Measurements from ENCODE around the gene C2orf81. TPM values are rescaled to one million over a fixed set of nuclear protein-coding genes. Genes with fewer than 3 reads are reported as not detected.
"Not testable (repeated sequence)": the region's sequence is repeated elsewhere in the genome, so short reads cannot be mapped to it uniquely, and the experiment has no call there.

C2orf81 gene
- total and polyA plus RNA-seq, 7 experiments from 2014 or later, result 4.3 to 10.5 (median 7.9) TPM

DNA sequence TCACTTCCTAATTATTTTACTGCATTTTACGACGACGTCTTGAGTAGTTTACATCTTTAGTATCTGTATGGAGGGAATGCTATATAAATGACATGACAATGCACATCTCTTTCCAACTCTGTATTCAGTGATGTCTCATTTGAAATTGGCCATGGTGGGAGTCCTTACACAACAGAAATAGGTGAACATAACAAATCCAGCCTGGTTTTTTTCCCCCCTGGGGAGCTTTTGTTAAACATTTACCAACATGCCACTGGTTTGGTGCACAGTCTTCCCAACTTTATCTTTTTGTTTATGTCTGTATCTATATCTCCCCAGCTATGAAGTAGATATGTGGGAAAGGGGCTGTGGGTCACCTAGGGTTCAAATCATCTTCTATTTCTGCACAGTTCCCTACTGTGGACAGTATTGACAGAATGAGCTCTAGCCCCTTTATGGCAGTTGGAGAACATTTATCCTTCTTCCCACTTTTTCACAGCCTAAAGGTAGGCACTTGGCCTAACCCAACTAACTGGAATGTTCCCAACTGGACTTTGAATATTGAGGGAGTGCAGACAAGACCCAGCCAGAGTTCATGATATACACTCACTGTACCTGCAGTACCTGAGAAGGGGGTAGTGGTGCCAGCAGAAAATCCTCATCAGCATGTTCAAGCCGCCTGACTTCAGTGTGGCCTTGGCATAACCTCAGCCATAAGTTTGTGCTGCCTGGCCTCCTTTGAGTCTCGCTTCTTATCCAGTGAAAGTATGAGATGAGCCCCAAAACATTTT, 26.0 kb upstream of the C2orf81 start:
- Mint-ChIP-seq H3K27ac (no peak overlapping the region), H3K4me1 (peaks cover under 1 to 3% (median 2%) of the 10 kb centered on the region in 7 donors), H3K36me3 (peaks cover 0 to under 1% (median 0%) of the 10 kb centered on the region in 5 donors), H3K9me3 (no peaks in the 10 kb centered on the region), H3K27me3 (peaks cover 1 to 32% (median 11%) of the 10 kb centered on the region in 5 donors), H3K4me3 (no peak overlapping the region)
- peaks cover 0 to under 1% of the 10 kb centered on the region in 2 donors for H3K27me3 ChIP-seq (ENCODE audit: control insufficient read depth in 2 of 2, insufficient read depth in 2 of 2, low read length in 2 of 2)
- CTCF ChIA-PET, result no interaction called here
- no peaks in the 10 kb centered on the region for H3K4me1 ChIP-seq (ENCODE audit: control insufficient read depth in 2 of 2, insufficient read depth in 2 of 2, low read length in 2 of 2)
- H3K9me3 ChIP-seq (ENCODE audit: control insufficient read depth in 2 of 3, low read length in 3 of 3), result no peaks in the 10 kb centered on the region
- H3K27ac ChIP-seq (ENCODE audit: low read depth, low read length), result no peak overlapping the region
- POLR2A ChIA-PET, result interaction anchor here (0.6 kb wide), 1 partner anchor 25 kb away, joined by 4 read pairs; no protein-coding TSS in a partner anchor
- ATAC-seq (no peak), DNase-seq (no peak)
- H3K4me3 ChIP-seq (ENCODE audit: low read length), result no peak overlapping the region
- no peaks in the 10 kb centered on the region for H3K36me3 ChIP-seq (ENCODE audit: control insufficient read depth in 2 of 3, insufficient read depth in 3 of 3, low read length in 3 of 3)
- intact Hi-C loops (cut with micrococcal nuclease), result no loop called here

DNA sequence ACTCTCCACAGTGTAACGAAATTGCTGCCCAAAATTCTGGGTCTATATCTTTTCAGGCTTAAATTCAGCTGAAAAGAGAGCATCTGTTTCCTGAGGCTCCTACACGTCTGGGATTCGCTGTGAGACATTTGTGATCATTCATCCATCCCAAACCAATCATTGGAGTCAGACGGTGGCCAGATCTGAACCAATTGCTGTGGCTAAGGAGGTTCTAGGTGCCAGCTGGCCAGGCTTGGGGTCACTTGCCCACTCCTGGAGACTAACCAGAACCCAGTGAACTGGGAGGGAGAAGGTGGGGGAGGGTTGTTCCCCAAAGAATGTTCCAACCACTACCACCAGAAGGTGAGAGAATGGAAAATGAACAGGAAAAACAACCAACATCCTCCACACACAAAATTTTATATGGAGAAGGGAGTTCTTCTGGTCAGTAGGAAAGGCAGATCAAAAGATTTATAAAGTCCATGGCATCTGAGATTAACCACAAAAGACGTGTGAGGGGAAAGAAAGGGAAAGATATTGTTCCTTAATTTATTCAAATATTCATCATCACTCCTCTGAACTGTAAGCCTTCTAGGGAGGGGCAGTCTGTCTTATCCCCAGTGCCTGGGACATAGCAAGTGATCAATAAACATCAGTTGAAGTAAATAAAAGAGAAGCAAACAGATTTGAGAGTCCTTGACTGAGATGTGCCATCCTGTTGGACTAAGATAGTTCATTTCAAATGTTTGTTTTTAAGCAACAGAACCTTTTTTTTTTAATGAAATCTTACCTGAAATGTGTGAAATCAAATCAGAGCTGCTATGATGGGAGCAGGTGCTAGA, 23.3 kb upstream of the C2orf81 start:
- Mint-ChIP-seq H3K27me3 (peaks cover 11 to 48% (median 23%) of the 10 kb centered on the region in 5 donors), H3K4me1 (peaks cover 0 to 13% (median 9%) of the 10 kb centered on the region in 7 donors), H3K4me3 (no peak overlapping the region), H3K27ac (no peak overlapping the region), H3K36me3 (peaks cover 0 to 3% (median 0%) of the 10 kb centered on the region in 5 donors), H3K9me3 (peaks cover 0 to 1% (median 0%) of the 10 kb centered on the region in 11 donors)
- Histone ChIP-seq H3K36me3 (ENCODE audit: control insufficient read depth in 2 of 3, insufficient read depth in 3 of 3, low read length in 3 of 3) (no peaks in the 10 kb centered on the region), H3K4me1 (ENCODE audit: control insufficient read depth in 2 of 2, insufficient read depth in 2 of 2, low read length in 2 of 2) (peaks cover 0 to 8% of the 10 kb centered on the region in 2 donors), H3K27me3 (ENCODE audit: control insufficient read depth in 2 of 2, insufficient read depth in 2 of 2, low read length in 2 of 2) (peaks cover 0 to 13% of the 10 kb centered on the region in 2 donors), H3K9me3 (ENCODE audit: control insufficient read depth in 2 of 3, low read length in 3 of 3) (no peaks in the 10 kb centered on the region), H3K4me3 (ENCODE audit: low read length) (no peak overlapping the region), H3K27ac (ENCODE audit: low read depth, low read length) (no peak overlapping the region)
- DNase-seq, result no peak
- intact Hi-C loops (cut with micrococcal nuclease), result no loop called here
- ChIA-PET CTCF (no interaction called here), POLR2A (no interaction called here)
- no peak for ATAC-seq

DNA sequence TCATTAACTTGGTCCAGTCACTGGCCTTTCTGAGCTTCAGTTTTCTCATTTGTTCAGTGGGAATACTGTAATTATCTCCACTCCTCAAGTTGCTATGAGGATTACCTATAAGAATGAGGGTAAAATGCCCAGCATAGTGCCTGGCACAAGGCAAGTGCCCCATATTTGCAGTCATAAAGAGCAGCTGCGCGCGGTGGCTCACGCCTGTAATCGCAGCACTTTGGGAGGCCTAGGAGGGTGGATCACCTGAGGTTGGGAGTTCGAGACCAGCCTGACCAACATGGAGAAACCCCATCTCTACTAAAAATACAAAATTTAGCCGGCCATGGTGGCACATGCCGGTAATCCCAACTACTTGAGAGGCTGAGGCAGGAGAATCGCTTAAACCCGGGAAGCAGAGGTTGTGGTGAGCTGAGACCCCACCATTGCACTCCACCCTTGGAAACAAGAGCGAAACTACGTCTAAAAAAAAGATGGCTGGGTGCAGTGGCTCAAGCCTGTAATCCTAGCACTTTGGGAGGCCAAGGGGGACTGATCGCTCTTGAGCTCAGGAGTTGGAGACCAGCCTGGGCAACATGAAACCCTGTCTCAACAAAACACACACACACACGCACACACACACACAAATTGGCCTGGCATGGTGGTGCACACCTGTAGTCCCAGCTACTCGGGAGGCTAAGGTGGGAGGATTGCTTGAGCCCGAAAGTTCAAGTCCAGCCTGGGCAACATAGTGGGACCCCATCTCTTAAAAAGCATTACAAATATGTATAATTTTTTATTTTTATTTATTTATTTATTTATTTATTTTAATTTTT, 21.3 kb upstream of the C2orf81 start:
- H3K36me3 Mint-ChIP-seq; H3K9me3 Mint-ChIP-seq; H3K27ac ChIP-seq (ENCODE audit: low read depth, low read length); H3K4me1 ChIP-seq (ENCODE audit: control insufficient read depth in 2 of 2, insufficient read depth in 2 of 2, low read length in 2 of 2); H3K4me3 ChIP-seq (ENCODE audit: low read length); DNase-seq; H3K9me3 ChIP-seq (ENCODE audit: control insufficient read depth in 2 of 3, low read length in 3 of 3); POLR2A ChIA-PET; H3K36me3 ChIP-seq (ENCODE audit: control insufficient read depth in 2 of 3, insufficient read depth in 3 of 3, low read length in 3 of 3); ATAC-seq: not testable (repeated sequence)
- Mint-ChIP-seq H3K27ac (peak overlapping the region in 2 of 9 donors; percentile 51 to 72), H3K4me1 (peaks cover 0 to 20% (median 12%) of the 10 kb centered on the region in 7 donors), H3K27me3 (peaks cover 19 to 62% (median 30%) of the 10 kb centered on the region in 5 donors), H3K4me3 (peak overlapping the region; percentile 59 to 86 (median 78))
- intact Hi-C loops (cut with micrococcal nuclease), result loop anchor here in 1 of 2 donors (1.0 kb wide), 1 partner anchor 10 kb away; no protein-coding TSS in a partner anchor
- peaks cover 0 to 13% of the 10 kb centered on the region in 2 donors for H3K27me3 ChIP-seq (ENCODE audit: control insufficient read depth in 2 of 2, insufficient read depth in 2 of 2, low read length in 2 of 2)
- CTCF ChIA-PET, result interaction anchor here (0.7 kb wide), 2 partner anchors 193 to 1118 kb away, joined by 3 to 5 read pairs; no protein-coding TSS in a partner anchor

DNA sequence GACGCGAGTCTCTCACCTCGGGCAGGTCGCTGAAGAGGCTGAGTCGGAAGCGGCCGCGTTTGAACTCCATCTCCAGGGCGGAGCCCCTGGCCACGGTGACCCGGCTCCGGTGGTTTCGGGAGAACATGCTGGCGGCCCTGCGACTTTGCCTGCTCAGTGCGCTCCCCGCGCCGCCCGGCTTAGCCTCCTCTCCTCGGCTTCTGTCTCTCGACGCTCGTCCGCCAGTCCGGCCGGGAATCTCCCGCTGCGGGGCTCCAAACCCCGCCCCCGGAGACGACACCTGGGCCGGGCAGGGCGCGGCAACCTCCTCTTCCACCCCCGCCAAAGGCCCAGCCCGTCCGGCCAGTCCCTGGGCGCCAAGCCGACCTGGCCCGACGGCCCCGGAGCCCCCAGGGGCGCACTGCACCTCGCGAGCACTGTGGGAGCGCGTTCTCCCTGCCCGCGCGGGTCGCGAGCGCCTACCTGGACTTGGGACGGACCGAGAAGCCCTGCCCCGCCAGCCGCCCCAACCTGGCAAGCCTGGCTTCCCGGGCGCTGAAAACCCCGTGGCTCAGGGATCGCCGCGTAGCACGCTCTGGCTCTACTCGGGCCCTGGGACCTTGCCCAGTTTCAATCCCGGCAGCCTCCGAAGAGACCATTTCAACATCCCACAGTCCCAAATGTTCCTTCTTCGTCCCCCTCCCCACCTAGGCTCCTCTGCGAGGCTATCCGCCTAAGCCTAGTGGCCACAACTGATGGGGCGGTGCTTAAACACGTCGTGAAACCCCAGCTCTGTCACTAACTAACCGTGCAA, 20.5 kb upstream of the C2orf81 start, which contains the start of gene RTKN:
TSS of gene RTKN (minus strand) at position 248 of the 793 bp plus-strand sequence. CDS start at position 127, 121 bp downstream.
- H3K27ac ChIP-seq (ENCODE audit: low read depth, low read length), result no peak within 1 kb of the TSS
- CTCF ChIA-PET, result no interaction called here
- Mint-ChIP-seq H3K36me3 (peaks cover 0 to 3% (median 0%) of the 10 kb centered on the region in 5 donors), H3K27ac (peak within 1 kb of the TSS in 2 of 9 donors; percentile 51 to 72), H3K4me3 (peak within 1 kb of the TSS; percentile 59 to 86 (median 78)), H3K4me1 (peaks cover 0 to 20% (median 12%) of the 10 kb centered on the region in 7 donors), H3K9me3 (peaks cover 0 to 1% (median 0%) of the 10 kb centered on the region in 11 donors), H3K27me3 (peaks cover 19 to 62% (median 30%) of the 10 kb centered on the region in 5 donors)
- no peaks in the 10 kb centered on the region for H3K36me3 ChIP-seq (ENCODE audit: control insufficient read depth in 2 of 3, insufficient read depth in 3 of 3, low read length in 3 of 3)
- DNase-seq, result peak in 2 of 9 donors; percentile 27 to 38
- peaks cover 0 to 8% of the 10 kb centered on the region in 2 donors for H3K4me1 ChIP-seq (ENCODE audit: control insufficient read depth in 2 of 2, insufficient read depth in 2 of 2, low read length in 2 of 2)
- H3K27me3 ChIP-seq (ENCODE audit: control insufficient read depth in 2 of 2, insufficient read depth in 2 of 2, low read length in 2 of 2), result peaks cover 0 to 13% of the 10 kb centered on the region in 2 donors
- no peaks in the 10 kb centered on the region for H3K9me3 ChIP-seq (ENCODE audit: control insufficient read depth in 2 of 3, low read length in 3 of 3)
- intact Hi-C loops (cut with micrococcal nuclease), result loop anchor here (1.0 to 2.0 kb wide), 3 partner anchors 10 to 19 kb away; partner anchors contain the start of gene INO80B (in 1 of the 2)
- POLR2A ChIA-PET, result no interaction called here
- peak within 1 kb of the TSS; percentile 30 for H3K4me3 ChIP-seq (ENCODE audit: low read length)
- ATAC-seq, result peak; percentile 39

DNA sequence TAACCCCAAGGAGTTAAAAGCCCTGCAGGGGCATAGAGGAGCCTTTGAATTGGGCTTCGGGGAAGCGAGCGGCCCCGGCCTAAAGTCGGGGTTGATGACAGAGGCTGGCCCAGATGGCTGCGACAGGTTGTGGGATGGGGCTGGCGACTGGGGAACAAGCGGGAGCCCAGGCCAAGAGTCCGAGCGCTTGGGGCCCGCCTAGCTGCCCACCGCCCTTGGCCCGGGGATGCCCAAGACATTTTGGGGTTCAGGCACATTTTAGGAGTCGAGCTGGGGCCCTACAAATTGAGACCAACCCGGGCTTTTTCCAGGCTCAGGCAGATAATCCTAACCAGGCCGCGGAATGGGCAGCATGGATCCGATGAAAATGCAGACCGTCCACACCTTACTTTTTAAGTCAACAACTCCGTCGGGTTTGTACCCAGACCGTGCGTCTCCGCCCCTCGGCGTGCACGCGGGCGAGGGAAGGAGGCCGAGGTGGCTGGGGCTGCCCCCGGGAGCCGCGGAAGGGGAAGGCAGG, 19.8 kb upstream of the C2orf81 start:
- no peak overlapping the region for H3K27ac ChIP-seq (ENCODE audit: low read depth, low read length)
- intact Hi-C loops (cut with micrococcal nuclease), result loop anchor here (2.0 kb wide), 2 partner anchors 14 to 18 kb away; partner anchors contain the start of gene INO80B (in 1 of the 2)

More for the DNA sequence above, 19.8 kb upstream of the C2orf81 start:
- Histone ChIP-seq H3K4me1 (ENCODE audit: control insufficient read depth in 2 of 2, insufficient read depth in 2 of 2, low read length in 2 of 2) (peaks cover 0 to 8% of the 10 kb centered on the region in 2 donors), H3K4me3 (ENCODE audit: low read length) (peak overlapping the region; percentile 30), H3K36me3 (ENCODE audit: control insufficient read depth in 2 of 3, insufficient read depth in 3 of 3, low read length in 3 of 3) (no peaks in the 10 kb centered on the region), H3K9me3 (ENCODE audit: control insufficient read depth in 2 of 3, low read length in 3 of 3) (no peaks in the 10 kb centered on the region), H3K27me3 (ENCODE audit: control insufficient read depth in 2 of 2, insufficient read depth in 2 of 2, low read length in 2 of 2) (peaks cover 0 to 13% of the 10 kb centered on the region in 2 donors)
- DNase-seq (no peak), ATAC-seq (peak; percentile 44)
- H3K4me3 Mint-ChIP-seq, result peak overlapping the region in 8 of 10 donors; percentile 27 to 83 (median 66)
- H3K27ac Mint-ChIP-seq, result no peak overlapping the region
- ChIA-PET POLR2A (no interaction called here), CTCF (no interaction called here)
- peaks cover 0 to 3% (median 0%) of the 10 kb centered on the region in 5 donors for H3K36me3 Mint-ChIP-seq
- H3K4me1 Mint-ChIP-seq, result peaks cover 0 to 20% (median 12%) of the 10 kb centered on the region in 7 donors
- peaks cover 19 to 59% (median 30%) of the 10 kb centered on the region in 5 donors for H3K27me3 Mint-ChIP-seq
- H3K9me3 Mint-ChIP-seq, result peaks cover 0 to 1% (median 0%) of the 10 kb centered on the region in 11 donors

All from naive thymus-derived CD4-positive, alpha-beta T cell (primary cell).